Transverse colon (tissue), 4 donors: ENCODE results near the gene HRH2. TPM values are rescaled to one million over a fixed set of nuclear protein-coding genes. Genes with fewer than 3 reads are reported as not detected.
A peak's percentile ranks its signal among the peaks of the same experiment; 100 is the strongest.

Source experiments
- DNase-seq: peaks from one replicate; pipeline ENCODE4 v3.0.0-alpha.2; 2019
- H3K27ac ChIP-seq, 4 donors: fragments of 200-600 bp; sonication (generic); 2 replicates each; pipeline ENCODE4 v1.5.1; 2016 to 2018; ENCODE audit warnings: inconsistent platforms in 4 of 4
- H3K27me3 ChIP-seq: fragments of 200-600 bp; sonication (generic); 2 replicates; pipeline ENCODE4 v1.5.1; 2017; ENCODE audit warnings: inconsistent platforms
- H3K36me3 ChIP-seq, 4 donors: fragments of 200-600 bp; sonication (generic); 2 replicates each; pipeline ENCODE4 v1.5.1; 2017 to 2019; ENCODE audit warnings: inconsistent platforms in 4 of 4
- H3K4me1 ChIP-seq, 4 donors: fragments of 200-600 bp; sonication (generic); 2 replicates each; pipeline ENCODE4 v1.5.1; 2017 to 2020; ENCODE audit warnings: inconsistent platforms in 4 of 4
- H3K4me3 ChIP-seq, 4 donors: fragments of 200-600 bp; sonication (generic); 1 replicate in 1 of 4; 2 replicates in 3 of 4; pipeline versions ENCODE4 v1.5.1 to v1.6.1; 2017 to 2019; ENCODE audit warnings: inconsistent platforms in 4 of 4
- H3K9me3 ChIP-seq, 2 donors: fragments of 200-600 bp; sonication (generic); 2 replicates each; pipeline ENCODE4 v1.5.1; 2017 to 2019; ENCODE audit warnings: inconsistent platforms in 2 of 2
- EP300 ChIP-seq: sonication (generic); formaldehyde crosslinking; IDR thresholded peaks from one replicate; pipeline ENCODE4 v1.6.1; 2017; ENCODE audit warnings: antibody characterized with exemption, low read depth
- POLR2A ChIP-seq: fragments of 450-650 bp; IDR thresholded peaks from one replicate; pipeline ENCODE4 v1.6.1; 2016; ENCODE audit warnings: antibody characterized with exemption, mild to moderate bottlenecking, moderate library complexity
- POLR2AphosphoS5 ChIP-seq, 3 donors: sonication (generic); formaldehyde crosslinking; IDR thresholded peaks; one replicate each; pipeline ENCODE4 v1.6.1; 2016; ENCODE audit warnings: antibody characterized with exemption in 3 of 3
- WGBS, 2 donors: methylation state at CpG; one replicate each; pipeline ENCODE4 v1.1.5; 2018; ENCODE audit warnings: low coverage in 1 of 2; 5-methylcytosine and 5-hydroxymethylcytosine counted together
- in situ Hi-C, 4 donors: fragments of 200-750 bp; cut with MboI; loops; one replicate each; pipeline versions ENCODE4 v1.15.0 to v1.15.1; 2017; ENCODE audit warnings: low sequenced_read_pairs in 3 of 4, low pct_ligation_motif_present in 1 of 4, low pct_unique_long_range_greater_than_20kb in 1 of 4
- intact Hi-C: fragments of 100-400 bp; cut with DNase I; formaldehyde crosslinking; loops from one replicate; pipeline ENCODE4 v1.15.1; 2023; ENCODE audit warnings: low total_unique reads
- total RNA-seq, 4 donors: library from RNA; depleted of rRNA; stranded (reverse); fragments of >200 nt; gene quantifications; one replicate each; pipeline ENCODE4 v1.1.0, GENCODE V29; 2016
- TF ChIP-seq, protein P1 (sequence below), 5 experiments: fragments of 200-600 bp in 3 of 5; fragments of 450-650 bp in 2 of 5; sonication (generic) in 3 of 5; IDR thresholded peaks; 1 replicate in 2 of 5; 2 replicates in 3 of 5; pipeline ENCODE4 v1.5.1; 2016 to 2017; ENCODE audit warnings: antibody characterized with exemption in 5 of 5, inconsistent platforms in 3 of 5, mild to moderate bottlenecking in 2 of 5, moderate library complexity in 1 of 5

The HRH2 gene
- total RNA-seq, 4 donors from 2014 or later = 0.20 to 1.5 (median 0.74) TPM

DNA sequence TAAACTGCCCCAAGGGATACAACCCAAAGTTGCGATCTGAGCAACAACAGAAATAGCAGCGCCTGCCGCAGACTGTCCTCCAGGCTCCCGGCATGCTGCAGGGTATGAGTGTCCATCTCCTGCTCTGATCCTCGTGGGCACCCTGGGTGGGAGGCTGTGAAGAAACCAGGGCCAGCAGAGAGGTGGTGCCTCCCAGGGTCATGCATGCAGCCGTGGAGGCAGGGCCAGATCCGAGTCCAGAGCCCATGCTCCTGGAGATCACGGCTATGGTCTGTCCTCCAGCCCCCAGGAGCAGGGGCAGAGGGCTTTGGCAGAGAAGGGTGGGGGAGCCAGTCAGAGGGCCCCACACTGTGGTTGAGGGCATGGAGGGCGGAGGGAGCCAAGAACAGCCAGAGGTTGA, 29.0 kb downstream of the HRH2 start:
- H3K4me3 ChIP-seq = no peak overlapping the region
- no peak overlapping the region for H3K27ac ChIP-seq
- intact Hi-C loops (no loop called here), in situ Hi-C loops (no loop called here)
- no peaks in the 10 kb centered on the region for H3K36me3 ChIP-seq
- 85% methylated on average over 5 of the region's 9 CpGs; no CpG with 5 or more reads in 1 of the 2 donors for WGBS, 2 donors
- H3K4me1 ChIP-seq = no peaks in the 10 kb centered on the region
- no peaks in the 10 kb centered on the region for H3K27me3 ChIP-seq
- no peak for DNase-seq
- no peaks in the 10 kb centered on the region for H3K9me3 ChIP-seq
- TF ChIP-seq EP300 (no peak), POLR2A (no peak), POLR2AphosphoS5 (IDR thresholded peaks at IDR 0.05) (no peak)
- TF ChIP-seq, protein P1, sequence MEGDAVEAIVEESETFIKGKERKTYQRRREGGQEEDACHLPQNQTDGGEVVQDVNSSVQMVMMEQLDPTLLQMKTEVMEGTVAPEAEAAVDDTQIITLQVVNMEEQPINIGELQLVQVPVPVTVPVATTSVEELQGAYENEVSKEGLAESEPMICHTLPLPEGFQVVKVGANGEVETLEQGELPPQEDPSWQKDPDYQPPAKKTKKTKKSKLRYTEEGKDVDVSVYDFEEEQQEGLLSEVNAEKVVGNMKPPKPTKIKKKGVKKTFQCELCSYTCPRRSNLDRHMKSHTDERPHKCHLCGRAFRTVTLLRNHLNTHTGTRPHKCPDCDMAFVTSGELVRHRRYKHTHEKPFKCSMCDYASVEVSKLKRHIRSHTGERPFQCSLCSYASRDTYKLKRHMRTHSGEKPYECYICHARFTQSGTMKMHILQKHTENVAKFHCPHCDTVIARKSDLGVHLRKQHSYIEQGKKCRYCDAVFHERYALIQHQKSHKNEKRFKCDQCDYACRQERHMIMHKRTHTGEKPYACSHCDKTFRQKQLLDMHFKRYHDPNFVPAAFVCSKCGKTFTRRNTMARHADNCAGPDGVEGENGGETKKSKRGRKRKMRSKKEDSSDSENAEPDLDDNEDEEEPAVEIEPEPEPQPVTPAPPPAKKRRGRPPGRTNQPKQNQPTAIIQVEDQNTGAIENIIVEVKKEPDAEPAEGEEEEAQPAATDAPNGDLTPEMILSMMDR (IDR thresholded peaks at IDR 0.05) = no peak

DNA sequence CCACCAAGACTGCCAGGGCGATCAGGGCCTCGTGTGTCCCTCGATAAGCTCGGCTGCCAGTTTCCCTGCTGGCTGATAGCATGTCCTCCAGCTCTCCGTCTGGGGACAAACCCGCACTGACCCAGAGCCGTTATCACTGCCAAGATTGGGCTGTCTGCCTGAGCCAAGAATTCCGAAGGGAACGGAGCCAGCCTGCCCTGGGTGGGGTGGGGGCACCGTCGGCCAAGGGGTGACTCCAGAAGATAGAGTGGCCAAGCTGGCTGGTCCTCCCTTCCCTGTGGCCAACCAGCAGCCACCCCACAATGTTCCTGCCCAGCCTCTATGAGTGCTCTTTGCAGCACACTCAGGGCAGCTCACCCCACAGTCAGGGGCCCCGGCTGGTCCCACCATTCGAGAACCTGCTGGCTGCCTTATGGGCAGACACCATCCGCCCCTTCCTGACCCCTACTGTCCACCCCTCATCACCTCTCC, 29.4 kb downstream of the HRH2 start:
- Histone ChIP-seq H3K27ac (no peak overlapping the region), H3K9me3 (no peaks in the 10 kb centered on the region), H3K36me3 (no peaks in the 10 kb centered on the region), H3K4me3 (no peak overlapping the region), H3K27me3 (no peaks in the 10 kb centered on the region), H3K4me1 (no peaks in the 10 kb centered on the region)
- WGBS, 2 donors = 77 to 96% methylated on average over 3 to 14 of the region's 14 CpGs
- intact Hi-C loops (no loop called here), in situ Hi-C loops (no loop called here)
- no peak for DNase-seq
- TF ChIP-seq POLR2AphosphoS5 (IDR thresholded peaks at IDR 0.05) = no peak
- TF ChIP-seq, protein P1 (IDR thresholded peaks at IDR 0.05) = no peak
- no peak for TF ChIP-seq EP300
- no peak for TF ChIP-seq POLR2A

DNA sequence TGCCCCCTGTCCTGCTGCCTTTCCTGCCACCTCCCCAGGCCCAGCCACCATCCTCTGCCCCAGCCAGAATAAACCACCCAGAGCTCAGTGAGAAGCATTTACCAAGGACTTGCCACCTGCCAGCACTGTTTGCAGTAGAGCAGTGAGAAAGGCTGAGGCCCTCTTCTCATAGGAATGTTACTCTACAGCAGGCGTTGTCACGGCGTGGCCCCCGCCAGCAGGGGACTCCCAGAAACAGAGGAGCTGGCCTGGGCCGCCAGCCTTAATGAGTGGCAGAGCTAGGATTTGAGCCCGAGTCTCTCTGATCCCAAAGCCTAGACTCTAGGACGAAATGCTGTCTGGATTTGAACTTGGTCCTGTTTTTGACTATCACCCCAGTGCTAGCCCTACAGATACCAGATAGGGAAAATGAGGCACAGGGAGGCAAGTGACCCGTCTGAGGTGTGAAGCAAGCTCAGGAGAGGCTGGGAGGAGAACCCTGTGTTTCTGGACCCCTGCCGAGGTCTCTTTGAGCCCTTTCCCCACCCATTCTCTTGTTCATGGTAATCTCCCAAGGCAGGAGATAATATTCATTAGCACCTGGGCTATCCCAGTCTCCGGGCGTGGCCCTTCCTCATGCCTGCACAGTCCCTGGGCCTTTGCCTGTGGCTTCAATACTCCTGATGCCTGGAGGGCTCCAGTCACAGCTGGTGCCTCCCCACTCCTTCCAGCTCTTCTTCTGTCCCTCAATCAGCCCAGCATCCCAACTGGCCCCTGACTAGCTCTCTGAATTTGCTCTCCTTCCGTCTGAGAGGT, 30.7 kb downstream of the HRH2 start:
- DNase-seq = no peak
- Histone ChIP-seq H3K9me3 (no peaks in the 10 kb centered on the region), H3K4me3 (no peak overlapping the region), H3K27ac (peak overlapping the region in 2 of 4 donors; percentile 34 to 40), H3K4me1 (no peaks in the 10 kb centered on the region), H3K36me3 (no peaks in the 10 kb centered on the region), H3K27me3 (no peaks in the 10 kb centered on the region)
- TF ChIP-seq POLR2A (no peak), POLR2AphosphoS5 (IDR thresholded peaks at IDR 0.05) (no peak), EP300 (no peak)
- TF ChIP-seq, protein P1 (IDR thresholded peaks at IDR 0.05) = no peak
- 33 to 75% methylated on average over 1 to 9 of the region's 12 CpGs for WGBS, 2 donors
- intact Hi-C loops = no loop called here
- in situ Hi-C loops = no loop called here

DNA sequence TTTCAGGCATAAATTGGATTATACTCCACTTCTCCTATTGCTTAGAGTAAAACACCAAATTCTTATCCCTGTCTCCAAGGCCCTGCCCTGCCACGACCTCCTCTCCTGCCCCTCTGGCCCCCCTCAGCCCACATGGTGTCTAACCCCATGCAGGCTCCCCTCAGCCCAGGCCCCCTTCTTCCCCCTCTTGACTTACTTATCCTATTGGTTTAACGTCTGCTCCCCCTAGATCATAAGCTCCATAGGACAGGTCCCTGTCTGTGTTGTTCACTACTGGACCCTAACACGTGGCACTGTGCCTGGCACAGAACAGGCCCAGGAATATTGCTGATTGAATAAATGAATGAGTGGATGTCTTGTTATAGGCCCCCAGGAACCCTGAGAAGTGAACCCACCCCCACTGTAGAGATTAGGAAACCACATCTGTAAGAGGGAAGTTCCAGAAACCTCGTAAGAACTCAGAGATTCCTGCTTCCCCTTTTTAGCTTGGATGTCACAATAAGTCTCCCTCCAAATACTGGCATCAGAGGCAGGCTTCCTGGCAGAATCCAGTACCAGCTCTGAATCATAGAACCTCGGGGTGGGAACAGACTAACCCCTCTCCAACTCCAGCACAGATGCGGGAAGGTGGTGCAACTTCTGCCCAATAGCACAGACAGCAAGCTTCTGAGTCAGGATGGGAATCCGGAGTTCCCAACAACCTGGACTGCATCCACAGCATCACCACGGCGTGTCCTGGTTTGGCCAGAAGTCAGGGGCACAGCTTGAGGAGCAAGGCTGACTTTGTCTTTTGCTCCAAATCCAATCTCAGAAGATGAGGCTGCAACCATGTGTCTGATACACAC, 31.5 kb downstream of the HRH2 start:
- Histone ChIP-seq H3K4me3 (no peak overlapping the region), H3K9me3 (no peaks in the 10 kb centered on the region), H3K27me3 (no peaks in the 10 kb centered on the region), H3K27ac (peak overlapping the region in 3 of 4 donors; percentile 8 to 45 (median 40)), H3K36me3 (no peaks in the 10 kb centered on the region), H3K4me1 (no peaks in the 10 kb centered on the region)
- TF ChIP-seq EP300 (peak; percentile 33), POLR2A (no peak)
- in situ Hi-C loops (no loop called here), intact Hi-C loops (no loop called here)
- DNase-seq = peak; percentile 21
- 56 to 60% methylated on average over 2 to 9 of the region's 9 CpGs for WGBS, 2 donors
